A549 (cell line): ENCODE data around the gene LMX1B.

Experiments used
- CHD2 ChIP-seq: fragments of 150-350 bp; IDR thresholded peaks from 2 replicates; pipeline ENCODE4 v1.6.1; 2014; ENCODE audit warnings: low read length; ENCODE audit not compliant: partially characterized antibody
- EP300 ChIP-seq, 2 experiments: fragments of >200 bp; sonication (Bioruptor Twin); formaldehyde crosslinking; IDR thresholded peaks; 2 replicates in 1 of 2; 3 replicates in 1 of 2; pipeline ENCODE4 v1.6.1; 2016 to 2017
- HOXA7 ChIP-seq: fragments of 250-450 bp; sonication (Bioruptor Pico); IDR thresholded peaks from 2 replicates; pipeline ENCODE4 v1.5.0; 2020; ENCODE audit warnings: mild to moderate bottlenecking, moderate library complexity
- JUNB ChIP-seq: fragments of >200 bp; sonication (Bioruptor Twin); formaldehyde crosslinking; IDR thresholded peaks from 2 replicates; pipeline ENCODE4 v1.6.1; 2016
- NR3C1 ChIP-seq: fragments of >200 bp; sonication (Bioruptor Twin); formaldehyde crosslinking; IDR thresholded peaks from 3 replicates; pipeline ENCODE4 v1.6.1; 2017
- PHF8 ChIP-seq: fragments of 200-600 bp; sonication (generic); IDR thresholded peaks from 2 replicates; pipeline ENCODE4 v1.6.1; 2016; ENCODE audit warnings: low read depth, mild to moderate bottlenecking, antibody characterized with exemption, moderate library complexity, borderline replicate concordance
- POLR2A ChIP-seq: IDR thresholded peaks from 2 replicates; pipeline ENCODE4 v1.6.1; 2012; ENCODE audit warnings: mild to moderate bottlenecking, low read length
- RARB ChIP-seq: fragments of 250-450 bp; sonication (Bioruptor Pico); IDR thresholded peaks from 2 replicates; pipeline ENCODE4 v1.8.0; 2021; ENCODE audit warnings: mild to moderate bottlenecking, moderate library complexity
- SMC3 ChIP-seq: fragments of >200 bp; sonication (Bioruptor Twin); formaldehyde crosslinking; IDR thresholded peaks from 3 replicates; pipeline ENCODE4 v1.6.1; 2018; ENCODE audit warnings: inconsistent platforms
- TF ChIP-seq, protein P1 (sequence below): fragments of >200 bp; sonication (Bioruptor Twin); formaldehyde crosslinking; IDR thresholded peaks from 3 replicates; pipeline ENCODE4 v1.5.1; 2016
- TF ChIP-seq, protein P2 (sequence below): fragments of 450-650 bp; IDR thresholded peaks from 2 replicates; pipeline ENCODE4 v1.6.1; 2014; ENCODE audit warnings: antibody characterized with exemption

DNA sequence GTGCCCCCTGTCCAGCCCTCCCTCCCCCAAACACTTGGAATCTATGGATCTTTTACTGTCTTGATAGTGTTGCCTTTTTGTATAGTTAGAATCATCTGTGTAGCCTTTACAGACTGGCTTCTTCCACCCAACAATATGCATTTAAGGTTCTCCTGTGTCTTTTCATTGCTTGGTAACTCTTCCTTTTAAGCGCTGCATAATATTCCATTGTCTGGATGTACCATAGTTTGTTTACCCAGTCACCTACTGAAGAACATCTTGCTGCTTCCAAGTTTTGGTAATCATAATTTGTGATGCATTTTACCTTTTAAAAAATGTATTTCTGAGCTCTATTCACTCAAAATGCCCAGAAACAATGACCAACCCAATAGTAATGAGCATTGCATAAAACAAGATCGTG is 17.7 kb upstream of the LMX1B start:
- TF ChIP-seq POLR2A (no peak), PHF8 (no peak), NR3C1 (no peak), JUNB (no peak), HOXA7 (CRISPR knock-in tag) (no peak), EP300 (IDR thresholded peaks at IDR 0.05) (no peak), RARB (CRISPR knock-in tag) (no peak), SMC3 (no peak), CHD2 (no peak)
- TF ChIP-seq, protein P1, sequence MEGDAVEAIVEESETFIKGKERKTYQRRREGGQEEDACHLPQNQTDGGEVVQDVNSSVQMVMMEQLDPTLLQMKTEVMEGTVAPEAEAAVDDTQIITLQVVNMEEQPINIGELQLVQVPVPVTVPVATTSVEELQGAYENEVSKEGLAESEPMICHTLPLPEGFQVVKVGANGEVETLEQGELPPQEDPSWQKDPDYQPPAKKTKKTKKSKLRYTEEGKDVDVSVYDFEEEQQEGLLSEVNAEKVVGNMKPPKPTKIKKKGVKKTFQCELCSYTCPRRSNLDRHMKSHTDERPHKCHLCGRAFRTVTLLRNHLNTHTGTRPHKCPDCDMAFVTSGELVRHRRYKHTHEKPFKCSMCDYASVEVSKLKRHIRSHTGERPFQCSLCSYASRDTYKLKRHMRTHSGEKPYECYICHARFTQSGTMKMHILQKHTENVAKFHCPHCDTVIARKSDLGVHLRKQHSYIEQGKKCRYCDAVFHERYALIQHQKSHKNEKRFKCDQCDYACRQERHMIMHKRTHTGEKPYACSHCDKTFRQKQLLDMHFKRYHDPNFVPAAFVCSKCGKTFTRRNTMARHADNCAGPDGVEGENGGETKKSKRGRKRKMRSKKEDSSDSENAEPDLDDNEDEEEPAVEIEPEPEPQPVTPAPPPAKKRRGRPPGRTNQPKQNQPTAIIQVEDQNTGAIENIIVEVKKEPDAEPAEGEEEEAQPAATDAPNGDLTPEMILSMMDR: no peak
- TF ChIP-seq, protein P2, sequence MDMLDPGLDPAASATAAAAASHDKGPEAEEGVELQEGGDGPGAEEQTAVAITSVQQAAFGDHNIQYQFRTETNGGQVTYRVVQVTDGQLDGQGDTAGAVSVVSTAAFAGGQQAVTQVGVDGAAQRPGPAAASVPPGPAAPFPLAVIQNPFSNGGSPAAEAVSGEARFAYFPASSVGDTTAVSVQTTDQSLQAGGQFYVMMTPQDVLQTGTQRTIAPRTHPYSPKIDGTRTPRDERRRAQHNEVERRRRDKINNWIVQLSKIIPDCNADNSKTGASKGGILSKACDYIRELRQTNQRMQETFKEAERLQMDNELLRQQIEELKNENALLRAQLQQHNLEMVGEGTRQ: no peak
